ENCODE measurements around the gene GLRX2.

DNA sequence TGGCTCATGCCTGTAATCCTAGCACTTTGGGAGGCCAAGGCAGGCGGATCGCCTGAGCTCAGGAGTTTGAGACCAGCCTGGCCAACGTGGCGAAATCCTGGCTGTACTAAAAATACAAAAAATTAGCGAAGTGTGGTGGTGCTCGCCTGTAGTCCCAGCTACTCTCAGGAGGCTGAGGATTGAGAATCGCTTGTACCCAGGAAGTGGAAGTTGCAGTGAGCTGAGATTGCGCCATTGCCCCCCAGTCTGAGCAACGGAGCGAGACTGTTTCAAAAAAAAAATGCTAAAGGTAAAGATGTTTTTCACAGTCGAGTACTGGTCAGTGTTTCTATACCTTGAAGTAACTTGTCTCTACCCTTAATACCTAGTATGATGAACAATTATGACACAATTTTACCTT, 11.1 kb downstream of the GLRX2 start:
- no peak for TF ChIP-seq POLR2A (IDR thresholded peaks at IDR 0.05; ENCODE audit: low read length)
- no peak for TF ChIP-seq GATA1 (IDR thresholded peaks at IDR 0.05; ENCODE audit: low read depth, low read length)

Measured in erythroblast (primary cell).